IMR-90 (cell line): ENCODE data around the gene GRM2. TPM values are rescaled to one million over a fixed set of nuclear protein-coding genes. Genes with fewer than 3 reads are reported as not detected.

Source experiments
- ATAC-seq: fragments of 200-7000 bp; cut with Tn5 transposase; 2 replicates; pipeline ENCODE4 v1.9.1; 2020; ENCODE audit warnings: low read depth, mild to moderate bottlenecking, moderate library complexity
- BruUV-seq: library from RNA; stranded (reverse); fragments of 400-500 nt; replicated peaks from 2 replicates; lab custom pipeline; 2021; lab: Mats Ljungman, UMichigan
- CTCF ChIA-PET: fragments of 300-600 bp; formaldehyde crosslinking; extraction: SDS; loops from one replicate; lab custom pipeline; 2021; ENCODE audit warnings: antibody characterized with exemption; lab: Yijun Ruan, JAX
- POLR2A ChIA-PET: fragments of 300-600 bp; sonication (Branson Sonifier 250); formaldehyde crosslinking; loops from one replicate; lab custom pipeline; 2022; ENCODE audit warnings: antibody characterized with exemption; ENCODE audit not compliant: unreplicated experiment; lab: Charles Lee
- DNase-seq: peaks from one replicate; pipeline ENCODE4 v3.0.0; 2013
- H2AFZ ChIP-seq: replicated peaks from 2 replicates; pipeline ENCODE3; 2013; ENCODE audit warnings: low read length, mild to moderate bottlenecking; ENCODE audit not compliant: poor library complexity
- H2AK5ac ChIP-seq: 2 replicates; pipeline ENCODE4 v1.6.1; 2013; ENCODE audit warnings: low read depth, low read length, inconsistent platforms
- H2AK9ac ChIP-seq: replicated peaks from 2 replicates; pipeline ENCODE3; 2013; ENCODE audit warnings: mild to moderate bottlenecking, low read depth, low read length, moderate library complexity; ENCODE audit not compliant: poor library complexity
- H2BK120ac ChIP-seq: 2 replicates; pipeline ENCODE4 v1.6.1; 2013; ENCODE audit warnings: low read depth, low read length, inconsistent platforms
- H2BK15ac ChIP-seq: 3 replicates; pipeline ENCODE4 v1.6.1; 2013; ENCODE audit warnings: low read depth, low read length, inconsistent platforms
- H2BK20ac ChIP-seq: 2 replicates; pipeline ENCODE4 v1.6.1; 2013; ENCODE audit warnings: low read depth, mild to moderate bottlenecking, inconsistent platforms, low read length, moderate library complexity
- H2BK5ac ChIP-seq: 2 replicates; pipeline ENCODE4 v1.6.1; 2013; ENCODE audit warnings: mild to moderate bottlenecking, low read depth, low read length, inconsistent platforms; ENCODE audit not compliant: poor library complexity, severe bottlenecking
- H3K14ac ChIP-seq: replicated peaks from 2 replicates; pipeline ENCODE4 v1.6.1; 2013; ENCODE audit warnings: low read depth, low read length, inconsistent platforms
- H3K18ac ChIP-seq: 2 replicates; pipeline ENCODE4 v1.6.1; 2013; ENCODE audit warnings: low read depth, low read length, control low read depth
- H3K23ac ChIP-seq: 2 replicates; pipeline ENCODE4 v1.6.1; 2013; ENCODE audit warnings: low read depth, low read length, inconsistent platforms
- H3K27ac ChIP-seq: 2 replicates; pipeline ENCODE4 v1.5.1; 2013; ENCODE audit warnings: mild to moderate bottlenecking, control low read depth, low read length; ENCODE audit not compliant: insufficient read depth
- H3K27me3 ChIP-seq: 2 replicates; pipeline ENCODE4 v1.6.1; 2013; ENCODE audit warnings: low read length; ENCODE audit not compliant: control insufficient read depth, insufficient read depth
- H3K36me3 ChIP-seq: 2 replicates; pipeline ENCODE4 v1.6.1; 2013; ENCODE audit warnings: low read length, mixed read lengths; ENCODE audit not compliant: control insufficient read depth, insufficient read depth
- H3K4ac ChIP-seq: 2 replicates; pipeline ENCODE4 v1.6.1; 2013; ENCODE audit warnings: low read depth, low read length, inconsistent platforms
- H3K4me1 ChIP-seq: 2 replicates; pipeline ENCODE4 v1.6.1; 2013; ENCODE audit warnings: low read length, mixed read lengths; ENCODE audit not compliant: control insufficient read depth, insufficient read depth
- H3K4me2 ChIP-seq: 2 replicates; pipeline ENCODE4 v1.6.1; 2013; ENCODE audit warnings: low read depth, mild to moderate bottlenecking, control low read depth, low read length, moderate library complexity
- H3K4me3 ChIP-seq: 2 replicates; pipeline ENCODE4 v1.5.1; 2013; ENCODE audit warnings: low read depth, mild to moderate bottlenecking, control low read depth, low read length, moderate library complexity; ENCODE audit not compliant: insufficient read depth
- H3K56ac ChIP-seq: 2 replicates; pipeline ENCODE4 v1.6.1; 2013; ENCODE audit warnings: low read length, inconsistent platforms; ENCODE audit not compliant: insufficient read depth; ENCODE audit errors: extremely low read depth
- H3K79me1 ChIP-seq, 2 experiments: 2 replicates each; pipeline ENCODE4 v1.6.1; 2013; ENCODE audit warnings: low read length in 2 of 2, inconsistent platforms in 1 of 2, low read depth in 1 of 2
- H3K9ac ChIP-seq: 2 replicates; pipeline ENCODE4 v1.6.1; 2013; ENCODE audit warnings: low read depth, low read length, control low read depth
- H3K9me1 ChIP-seq: 2 replicates; pipeline ENCODE4 v1.6.1; 2013; ENCODE audit warnings: low read length, inconsistent platforms; ENCODE audit not compliant: insufficient read depth
- H3K9me3 ChIP-seq: 2 replicates; pipeline ENCODE4 v1.6.1; 2013; ENCODE audit warnings: low read length; ENCODE audit not compliant: control insufficient read depth, insufficient read depth
- H4K20me1 ChIP-seq: 2 replicates; pipeline ENCODE4 v1.6.1; 2013; ENCODE audit warnings: low read length, inconsistent platforms; ENCODE audit not compliant: insufficient read depth
- H4K5ac ChIP-seq: 2 replicates; pipeline ENCODE4 v1.6.1; 2013; ENCODE audit warnings: mild to moderate bottlenecking, low read depth, low read length, control low read depth
- H4K8ac ChIP-seq, 2 experiments: 2 replicates each; pipeline ENCODE4 v1.6.1; 2013; ENCODE audit warnings: low read depth in 2 of 2, low read length in 2 of 2, control low read depth in 1 of 2, inconsistent platforms in 1 of 2
- H4K91ac ChIP-seq: 2 replicates; pipeline ENCODE4 v1.6.1; 2013; ENCODE audit warnings: low read depth, low read length, inconsistent platforms; ENCODE audit not compliant: insufficient read depth
- CTCF ChIP-seq: conservative IDR thresholded peaks from 2 replicates; pipeline ENCODE4 v1.5.1; 2012; ENCODE audit warnings: mild to moderate bottlenecking, low read depth, low read length, improper control_type of control experiment
- FOS ChIP-seq: fragments of 150-350 bp; IDR thresholded peaks from 2 replicates; pipeline ENCODE4 v1.6.1; 2016; ENCODE audit warnings: low read depth, low read length
- RAD21 ChIP-seq: IDR thresholded peaks from 2 replicates; pipeline ENCODE4 v1.6.1; 2012; ENCODE audit warnings: low read length, improper control_type of control experiment
- RFX5 ChIP-seq: IDR thresholded peaks from 2 replicates; pipeline ENCODE4 v1.8.0; 2012; ENCODE audit warnings: low read depth, mild to moderate bottlenecking, low read length, moderate library complexity
- WGBS, 2 experiments: methylation state at CpG; one replicate each; pipeline versions ENCODE4 v1.1.5 to v1.1.7; 2013; ENCODE audit warnings: missing lambda C conversion rate in 2 of 2; ENCODE audit not compliant: insufficient read length in 1 of 2; ENCODE audit errors: extremely low coverage in 2 of 2; 5-methylcytosine and 5-hydroxymethylcytosine counted together
- dilution Hi-C: fragments of 300-500 bp; cut with HindIII; formaldehyde crosslinking; loops from one replicate; pipeline ENCODE4 v1.14.3; 2018; ENCODE audit warnings: low sequenced_read_pairs; ENCODE audit not compliant: unreplicated experiment
- in situ Hi-C: fragments of 300-500 bp; cut with MboI; formaldehyde crosslinking; loops from 3 replicates; pipeline ENCODE4 v1.14.3; 2019; ENCODE audit warnings: low sequenced_read_pairs, inconsistent platforms, mixed read lengths
- intact Hi-C: fragments of 100-400 bp; cut with micrococcal nuclease; formaldehyde crosslinking; loops from 2 replicates; pipeline ENCODE4 v1.10.0; 2022
- polyA plus RNA-seq, 3 experiments: library from polyadenylated mRNA; depleted of rRNA; stranded (reverse); fragments of >200 nt; gene quantifications; 2 replicates each; pipeline ENCODE4 v1.2.3, GENCODE V29; 2012; ENCODE audit warnings: low replicate concordance in 1 of 3
- total RNA-seq: library from RNA; depleted of rRNA; stranded (reverse); fragments of >200 nt; gene quantifications from 2 replicates; pipeline ENCODE4 v1.2.3, GENCODE V29; 2012

GRM2 gene
- total and polyA plus RNA-seq, 2 of the 4 experiments (the other 2 are of a cell fraction), result under 0.01 to 0.14 TPM

- H3K4me3 ChIP-seq, result no peak overlapping the region
- ATAC-seq, result no peak
- no peak overlapping the region for H2AK5ac ChIP-seq
- TF ChIP-seq CTCF (no peak), FOS (no peak), RAD21 (no peak), RFX5 (no peak)
- H2AK9ac ChIP-seq, result no peak overlapping the region
- H3K14ac ChIP-seq, result no peak overlapping the region
- no peak overlapping the region for H2BK20ac ChIP-seq
- dilution Hi-C loops (no loop called here), intact Hi-C loops (no loop called here), in situ Hi-C loops (no loop called here)
- no peak overlapping the region for H3K9ac ChIP-seq
- H3K27me3 ChIP-seq, result no peaks in the 10 kb centered on the region
- no peak overlapping the region for H2BK120ac ChIP-seq
- no peak for DNase-seq
- no peak overlapping the region for H3K4me2 ChIP-seq
- H3K4ac ChIP-seq, result no peak overlapping the region
- H4K20me1 ChIP-seq, result no peaks in the 10 kb centered on the region
- BruUV-seq, result no TSS peak
- no peak overlapping the region for H3K56ac ChIP-seq
- H3K18ac ChIP-seq, result no peak overlapping the region
- no peak overlapping the region for H2BK15ac ChIP-seq
- CTCF ChIA-PET, result interaction anchor here (0.6 kb wide), 1 partner anchor 19 kb away, joined by 4 read pairs; no protein-coding TSS in a partner anchor
- H3K4me1 ChIP-seq, result no peaks in the 10 kb centered on the region
- WGBS, 2 experiments, result no CpG with 5 or more reads among the region's 1 CpG
- H3K9me1 ChIP-seq, result no peaks in the 10 kb centered on the region
- no peak overlapping the region for H2AFZ ChIP-seq
- H3K23ac ChIP-seq, result no peak overlapping the region
- no peak overlapping the region for H3K27ac ChIP-seq
- H4K5ac ChIP-seq, result no peak overlapping the region
- no peaks in the 10 kb centered on the region for H3K79me1 ChIP-seq
- no peak overlapping the region for H2BK5ac ChIP-seq
- H3K36me3 ChIP-seq, result no peaks in the 10 kb centered on the region
- H3K9me3 ChIP-seq, result no peaks in the 10 kb centered on the region
- POLR2A ChIA-PET, result no interaction called here
- H4K8ac ChIP-seq, result no peak overlapping the region
- no peak overlapping the region for H4K91ac ChIP-seq
Observed at GRCh38 chr3:51750878-51751277, 44.0 kb downstream of the GRM2 start.
